ENCODE data around the gene PYGM.
A peak's percentile ranks its signal among the peaks of the same experiment; 100 is the strongest.

PYGM gene

DNA sequence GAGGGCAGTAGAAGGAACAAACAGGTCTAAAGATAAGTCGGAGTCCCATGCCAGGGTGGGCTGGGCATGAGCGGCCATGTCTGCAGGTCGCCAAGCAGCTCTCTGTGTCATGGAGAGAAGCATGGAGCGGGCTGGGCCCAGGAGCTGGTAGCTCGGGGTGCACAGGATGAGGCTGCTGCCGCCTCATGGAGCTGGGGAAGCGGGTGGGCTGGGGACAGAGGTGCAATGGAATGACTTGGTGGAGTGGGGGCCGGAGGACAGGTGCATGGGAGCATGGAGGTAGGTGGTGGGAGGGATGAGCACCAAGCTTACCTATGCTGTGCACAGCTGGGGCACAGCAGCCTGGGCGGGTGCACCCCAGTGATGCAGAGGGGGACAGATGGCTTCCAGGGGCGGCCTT is 40.4 kb downstream of the PYGM start:
- H3K4me1 ChIP-seq, result no peaks in the 10 kb centered on the region
- no peak overlapping the region for H3K4me3 ChIP-seq (ENCODE audit: low read depth, low read length)
- no peaks in the 10 kb centered on the region for H3K36me3 ChIP-seq
- H3K9me3 ChIP-seq, result no peaks in the 10 kb centered on the region
- TF ChIP-seq, protein P1, sequence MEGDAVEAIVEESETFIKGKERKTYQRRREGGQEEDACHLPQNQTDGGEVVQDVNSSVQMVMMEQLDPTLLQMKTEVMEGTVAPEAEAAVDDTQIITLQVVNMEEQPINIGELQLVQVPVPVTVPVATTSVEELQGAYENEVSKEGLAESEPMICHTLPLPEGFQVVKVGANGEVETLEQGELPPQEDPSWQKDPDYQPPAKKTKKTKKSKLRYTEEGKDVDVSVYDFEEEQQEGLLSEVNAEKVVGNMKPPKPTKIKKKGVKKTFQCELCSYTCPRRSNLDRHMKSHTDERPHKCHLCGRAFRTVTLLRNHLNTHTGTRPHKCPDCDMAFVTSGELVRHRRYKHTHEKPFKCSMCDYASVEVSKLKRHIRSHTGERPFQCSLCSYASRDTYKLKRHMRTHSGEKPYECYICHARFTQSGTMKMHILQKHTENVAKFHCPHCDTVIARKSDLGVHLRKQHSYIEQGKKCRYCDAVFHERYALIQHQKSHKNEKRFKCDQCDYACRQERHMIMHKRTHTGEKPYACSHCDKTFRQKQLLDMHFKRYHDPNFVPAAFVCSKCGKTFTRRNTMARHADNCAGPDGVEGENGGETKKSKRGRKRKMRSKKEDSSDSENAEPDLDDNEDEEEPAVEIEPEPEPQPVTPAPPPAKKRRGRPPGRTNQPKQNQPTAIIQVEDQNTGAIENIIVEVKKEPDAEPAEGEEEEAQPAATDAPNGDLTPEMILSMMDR (IDR thresholded peaks at IDR 0.05; ENCODE audit: low read depth, low read length), result no peak
- H3K27me3 ChIP-seq, result no peaks in the 10 kb centered on the region
- no peak for DNase-seq

DNA sequence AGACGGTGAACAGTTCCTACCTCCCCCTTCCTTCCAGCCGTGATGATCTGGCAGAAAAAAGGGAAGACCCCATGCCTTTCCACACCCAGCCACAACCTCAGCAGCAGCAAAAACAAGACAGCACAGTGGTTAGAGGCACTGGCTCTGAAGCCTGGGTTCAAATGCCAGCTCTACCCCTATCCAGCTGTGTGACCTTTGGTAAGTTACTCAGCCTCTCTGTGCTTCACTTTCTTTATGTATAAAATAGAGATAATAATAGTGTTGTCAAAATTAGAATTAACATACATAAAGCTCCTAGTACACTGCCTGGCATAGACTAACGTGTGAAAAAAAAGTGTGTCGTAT is 41.0 kb downstream of the PYGM start:
- TF ChIP-seq, protein P1 (IDR thresholded peaks at IDR 0.05; ENCODE audit: low read depth, low read length), result no peak
- Histone ChIP-seq H3K36me3 (no peaks in the 10 kb centered on the region), H3K9me3 (no peaks in the 10 kb centered on the region), H3K4me1 (no peaks in the 10 kb centered on the region), H3K4me3 (ENCODE audit: low read depth, low read length) (no peak overlapping the region), H3K27me3 (no peaks in the 10 kb centered on the region; the same call in none of the 2 replicates)
- no peak for DNase-seq

DNA sequence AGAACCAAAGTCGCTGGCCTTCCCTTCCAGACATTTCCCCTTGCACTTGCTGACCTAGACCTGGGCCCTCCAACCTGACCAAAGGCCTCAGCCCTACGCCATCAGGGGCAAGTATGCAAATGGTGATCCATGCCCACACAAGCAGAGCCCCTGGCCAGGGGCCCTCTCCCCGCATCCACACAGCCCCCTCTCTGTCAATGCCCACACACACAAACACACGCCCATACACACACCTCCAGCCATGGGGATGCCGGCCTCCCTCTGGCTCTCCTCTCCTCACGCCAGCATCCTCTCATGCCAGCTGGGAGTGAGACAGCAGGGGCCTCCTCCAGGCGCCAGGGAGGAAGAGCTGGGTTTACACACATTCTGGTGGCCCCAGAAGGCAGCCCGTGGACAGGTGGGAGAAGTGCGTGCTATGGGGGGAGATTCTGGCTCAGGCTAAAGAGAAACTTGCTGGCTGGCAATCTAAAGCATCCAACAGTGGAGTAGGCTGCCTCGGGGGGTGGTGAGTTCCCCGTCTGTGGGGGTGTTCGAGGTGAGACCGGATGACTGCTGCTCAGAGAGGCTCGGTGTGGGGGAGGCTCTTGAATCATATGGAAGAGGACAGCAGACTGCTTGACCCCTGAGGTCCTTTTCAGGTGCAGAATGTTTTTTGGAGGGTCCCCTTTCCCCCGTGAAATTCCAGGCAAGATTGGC is 41.5 kb downstream of the PYGM start:
- DNase-seq, result no peak
- TF ChIP-seq, protein P1 (IDR thresholded peaks at IDR 0.05; ENCODE audit: low read depth, low read length), result no peak
- Histone ChIP-seq H3K36me3 (no peaks in the 10 kb centered on the region), H3K27me3 (no peaks in the 10 kb centered on the region; the same call in none of the 2 replicates), H3K4me3 (ENCODE audit: low read depth, low read length) (no peak overlapping the region), H3K4me1 (no peaks in the 10 kb centered on the region), H3K9me3 (no peaks in the 10 kb centered on the region)

DNA sequence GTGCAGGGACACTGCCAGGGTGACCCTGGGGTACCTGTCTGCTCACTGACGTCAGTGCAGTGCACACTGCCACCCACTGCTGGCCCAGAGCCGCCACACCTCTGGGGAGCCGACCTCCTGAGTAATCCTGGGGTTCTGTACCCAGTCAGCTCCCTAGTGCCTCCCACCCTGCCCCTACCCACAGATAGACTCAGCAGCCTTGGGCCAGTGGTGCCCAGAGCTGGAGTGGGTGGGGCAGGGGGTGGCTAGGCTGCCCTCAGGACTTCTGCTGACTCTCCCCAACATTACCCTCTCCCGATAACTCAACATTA is 42.6 kb downstream of the PYGM start:
- H3K9me3 ChIP-seq, result no peaks in the 10 kb centered on the region
- TF ChIP-seq, protein P1 (IDR thresholded peaks at IDR 0.05; ENCODE audit: low read depth, low read length), result no peak
- no peak for DNase-seq
- H3K4me3 ChIP-seq (ENCODE audit: low read depth, low read length), result no peak overlapping the region
- H3K36me3 ChIP-seq, result no peaks in the 10 kb centered on the region
- H3K4me1 ChIP-seq, result no peaks in the 10 kb centered on the region
- H3K27me3 ChIP-seq, result no peaks in the 10 kb centered on the region; the same call in none of the 2 replicates

DNA sequence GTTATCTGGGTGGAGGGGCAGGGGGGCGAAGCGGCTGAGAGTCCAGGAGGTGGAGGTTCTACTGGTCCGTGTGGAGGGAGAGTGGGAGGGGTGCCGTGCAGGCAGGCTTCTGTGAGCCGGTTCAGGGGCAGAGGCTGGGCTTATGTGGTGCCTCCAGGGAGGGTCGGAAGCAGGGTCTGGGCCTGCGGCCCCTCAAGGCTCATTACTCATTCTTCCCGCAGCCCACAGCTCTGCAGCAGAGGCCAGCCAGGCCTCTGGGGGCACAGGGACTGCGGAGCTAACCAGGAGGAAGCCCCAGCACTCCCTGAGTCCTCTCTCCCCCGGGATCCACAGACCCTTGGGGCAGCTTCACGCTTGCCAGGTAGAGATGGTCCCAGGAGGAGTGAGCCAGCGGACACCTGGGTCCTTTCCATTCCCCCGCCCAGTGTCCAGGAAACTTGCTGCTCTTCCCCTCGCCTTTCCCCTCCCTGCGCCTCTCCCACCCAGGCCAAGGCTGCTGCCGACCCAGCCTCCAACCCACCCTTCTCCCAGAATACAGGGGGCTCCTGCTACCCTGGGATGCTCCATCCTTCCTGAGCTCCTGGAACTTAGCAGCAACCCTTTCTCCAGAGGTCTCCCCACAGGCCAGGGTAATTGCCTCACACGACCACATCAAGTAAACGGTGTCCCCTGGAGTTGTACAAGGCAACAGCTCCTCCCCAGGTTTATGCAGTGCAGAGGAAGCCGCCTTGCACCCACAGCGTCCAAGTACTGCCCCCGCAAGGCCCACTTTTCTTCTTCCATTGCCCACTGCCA is 43.1 kb downstream of the PYGM start:
- H3K27me3 ChIP-seq, result no peaks in the 10 kb centered on the region; the same call in none of the 2 replicates
- H3K4me1 ChIP-seq, result no peaks in the 10 kb centered on the region
- DNase-seq, result peak; percentile 46
- no peaks in the 10 kb centered on the region for H3K9me3 ChIP-seq
- H3K36me3 ChIP-seq, result no peaks in the 10 kb centered on the region
- TF ChIP-seq, protein P1 (IDR thresholded peaks at IDR 0.05; ENCODE audit: low read depth, low read length), result no peak
- H3K4me3 ChIP-seq (ENCODE audit: low read depth, low read length), result no peak overlapping the region
